Measurements from ENCODE around the gene RBM11. TPM values are rescaled to one million over a fixed set of nuclear protein-coding genes. Genes with fewer than 3 reads are reported as not detected.

Gene RBM11
- total and polyA plus RNA-seq, 2 experiments from 2014 or later = 1.1 to 6.1 TPM

GRCh38 chr21:14251336-14251735 is 35.4 kb downstream of the RBM11 start:
- H4K20me1 ChIP-seq (ENCODE audit: insufficient read depth, poor library complexity, severe bottlenecking) = no peaks in the 10 kb centered on the region
- 35% methylated on average over 1 of the region's 1 CpG for WGBS (ENCODE audit: low lambda C conversion rate, missing lambda C conversion rate)
- no peaks in the 10 kb centered on the region for H3K36me3 ChIP-seq (replicated peaks; ENCODE audit: insufficient read depth, low read depth)
- no peak overlapping the region for H3K4me3 ChIP-seq
- no peaks in the 10 kb centered on the region for H3K79me2 ChIP-seq
- H3K27ac ChIP-seq = no peak overlapping the region
- no peak overlapping the region for H2AFZ ChIP-seq
- H3K27me3 ChIP-seq = no peaks in the 10 kb centered on the region
- no peaks in the 10 kb centered on the region for H3K9me2 ChIP-seq (replicated peaks; ENCODE audit: insufficient read depth)
- no peak overlapping the region for H3K4me2 ChIP-seq
- no peak for TF ChIP-seq EZH2 (IDR thresholded peaks at IDR 0.05; ENCODE audit: borderline replicate concordance)
- no peak for TF ChIP-seq CTCF (IDR thresholded peaks at IDR 0.05; ENCODE audit: poor library complexity)
- TF ChIP-seq EZH2phosphoT487 (IDR thresholded peaks at IDR 0.05; ENCODE audit: low read depth, severe bottlenecking, unreplicated experiment) = no peak
- no peaks in the 10 kb centered on the region for H3K4me1 ChIP-seq (ENCODE audit: insufficient read depth)
- H3K9me3 ChIP-seq (ENCODE audit: low read depth) = no peaks in the 10 kb centered on the region
- no peak for DNase-seq (ENCODE audit: low spot score)

DNA sequence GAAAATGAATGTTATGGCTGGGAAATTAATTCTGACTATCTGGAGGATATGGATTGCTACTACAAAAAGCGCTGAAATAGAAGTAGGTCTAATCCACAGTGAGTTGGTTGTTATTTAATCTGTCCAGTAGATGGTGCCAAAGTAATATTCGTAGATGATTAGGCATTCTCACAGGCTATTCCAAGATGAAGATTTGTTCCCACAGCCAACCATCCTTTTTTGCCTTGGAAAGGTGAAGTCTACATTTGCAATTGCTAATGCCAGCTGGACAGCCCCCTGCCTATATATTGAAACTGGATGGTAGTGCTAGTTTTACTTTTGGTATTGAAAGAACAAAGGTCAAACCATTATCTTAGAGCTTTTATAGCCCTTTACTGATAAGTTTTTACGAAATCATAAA is 43.8 kb downstream of the RBM11 start:
- Histone ChIP-seq H3K79me2 (no peaks in the 10 kb centered on the region), H3K9me2 (replicated peaks; ENCODE audit: insufficient read depth) (no peaks in the 10 kb centered on the region), H2AFZ (peak overlapping the region; percentile 32), H3K4me1 (ENCODE audit: insufficient read depth) (peaks cover 8% of the 10 kb centered on the region), H3K9me3 (ENCODE audit: low read depth) (no peaks in the 10 kb centered on the region), H3K27me3 (no peaks in the 10 kb centered on the region), H3K36me3 (replicated peaks; ENCODE audit: insufficient read depth, low read depth) (no peaks in the 10 kb centered on the region), H3K27ac (peak overlapping the region; percentile 17), H3K4me3 (no peak overlapping the region), H3K4me2 (peak overlapping the region; percentile 55), H4K20me1 (ENCODE audit: insufficient read depth, poor library complexity, severe bottlenecking) (no peaks in the 10 kb centered on the region)
- DNase-seq (ENCODE audit: low spot score) = peak; percentile 73
- TF ChIP-seq EZH2phosphoT487 (IDR thresholded peaks at IDR 0.05; ENCODE audit: low read depth, severe bottlenecking, unreplicated experiment) = no peak
- TF ChIP-seq CTCF (IDR thresholded peaks at IDR 0.05; ENCODE audit: poor library complexity) = peak; percentile 64
- WGBS (ENCODE audit: low lambda C conversion rate, missing lambda C conversion rate) = 31% methylated on average over 3 of the region's 3 CpGs

- WGBS (ENCODE audit: low lambda C conversion rate, missing lambda C conversion rate) = 30% methylated on average over 1 of the region's 1 CpG
- Histone ChIP-seq H3K36me3 (replicated peaks; ENCODE audit: insufficient read depth, low read depth) (no peaks in the 10 kb centered on the region), H3K4me1 (ENCODE audit: insufficient read depth) (peaks cover 8% of the 10 kb centered on the region), H4K20me1 (ENCODE audit: insufficient read depth, poor library complexity, severe bottlenecking) (no peaks in the 10 kb centered on the region), H3K4me3 (no peak overlapping the region), H3K9me2 (replicated peaks; ENCODE audit: insufficient read depth) (no peaks in the 10 kb centered on the region), H3K27ac (peak overlapping the region; percentile 43), H3K79me2 (no peaks in the 10 kb centered on the region), H3K4me2 (peak overlapping the region; percentile 55), H3K9me3 (ENCODE audit: low read depth) (no peaks in the 10 kb centered on the region), H3K27me3 (no peaks in the 10 kb centered on the region), H2AFZ (no peak overlapping the region)
- TF ChIP-seq CTCF (IDR thresholded peaks at IDR 0.05; ENCODE audit: poor library complexity) (no peak), EZH2 (IDR thresholded peaks at IDR 0.05; ENCODE audit: borderline replicate concordance) (no peak), EZH2phosphoT487 (IDR thresholded peaks at IDR 0.05; ENCODE audit: low read depth, severe bottlenecking, unreplicated experiment) (no peak)
- no peak for DNase-seq (ENCODE audit: low spot score)
Observed at GRCh38 chr21:14260174-14260764, 44.3 kb downstream of the RBM11 start.
